OCI-LY7 (cell line): ENCODE data around the gene CDKN1B. TPM values are rescaled to one million over a fixed set of nuclear protein-coding genes. Genes with fewer than 3 reads are reported as not detected.

ENCODE experiments used
- BruUV-seq: library from RNA; stranded (reverse); fragments of 400-500 nt; replicated peaks from 2 replicates; lab custom pipeline; 2021; lab: Mats Ljungman, UMichigan
- CTCF ChIA-PET: fragments of 300-600 bp; sonication (Branson Sonifier 250); formaldehyde crosslinking; loops from one replicate; lab custom pipeline; 2022; ENCODE audit warnings: antibody characterized with exemption; ENCODE audit not compliant: unreplicated experiment; lab: Charles Lee
- POLR2A ChIA-PET: fragments of 300-600 bp; sonication (Branson Sonifier 250); formaldehyde crosslinking; loops from one replicate; lab custom pipeline; 2022; ENCODE audit warnings: antibody characterized with exemption; lab: Charles Lee
- DNase-seq: peaks from one replicate; pipeline ENCODE4 v3.0.0-alpha.2; 2015; ENCODE audit warnings: low spot score
- H2AFZ ChIP-seq: fragments of 200-600 bp; sonication (generic), shearing (Covaris generic); 2 replicates; pipeline ENCODE4 v1.6.1; 2014; ENCODE audit warnings: mild to moderate bottlenecking, antibody characterized with exemption, low read length, moderate library complexity
- H3K27ac ChIP-seq: fragments of 200-600 bp; sonication (generic); 2 replicates; pipeline ENCODE4 v1.5.1; 2014; ENCODE audit warnings: mixed run types, low read depth, mild to moderate bottlenecking, moderate library complexity, low read length, inconsistent platforms; ENCODE audit not compliant: poor library complexity, severe bottlenecking
- H3K36me3 ChIP-seq: fragments of 200-600 bp; sonication (generic); 2 replicates; pipeline ENCODE4 v1.6.1; 2014; ENCODE audit warnings: mild to moderate bottlenecking, antibody characterized with exemption, low read length, moderate library complexity, mixed read lengths; ENCODE audit not compliant: insufficient read depth
- H3K4me1 ChIP-seq: fragments of 200-600 bp; sonication (generic); 2 replicates; pipeline ENCODE4 v1.5.1; 2014; ENCODE audit warnings: mild to moderate bottlenecking, low read length; ENCODE audit not compliant: insufficient read depth, poor library complexity, severe bottlenecking
- H3K4me2 ChIP-seq: fragments of 200-600 bp; sonication (generic); 2 replicates; pipeline ENCODE4 v1.6.1; 2014; ENCODE audit warnings: mild to moderate bottlenecking, low read length
- H3K4me3 ChIP-seq: fragments of 200-600 bp; sonication (generic); 2 replicates; pipeline ENCODE4 v1.5.1; 2014; ENCODE audit warnings: mild to moderate bottlenecking, low read depth, low read length; ENCODE audit not compliant: poor library complexity, severe bottlenecking
- H3K79me2 ChIP-seq: fragments of 200-600 bp; sonication (generic); 2 replicates; pipeline ENCODE4 v1.6.1; 2016; ENCODE audit warnings: low read depth, mild to moderate bottlenecking, low read length, moderate library complexity, mixed read lengths; ENCODE audit not compliant: insufficient read depth
- H3K9me2 ChIP-seq: fragments of 200-600 bp; sonication (generic); 2 replicates; pipeline ENCODE4 v1.6.1; 2016; ENCODE audit warnings: mild to moderate bottlenecking, low read length, mixed read lengths; ENCODE audit not compliant: insufficient read depth
- H3K9me3 ChIP-seq: fragments of 200-600 bp; sonication (generic); 2 replicates; pipeline ENCODE4 v1.6.1; 2014; ENCODE audit warnings: mild to moderate bottlenecking, mixed run types, low read length, mixed read lengths
- H4K20me1 ChIP-seq: fragments of 200-600 bp; sonication (generic); 2 replicates; pipeline ENCODE4 v1.6.1; 2014; ENCODE audit warnings: mild to moderate bottlenecking, antibody characterized with exemption, low read length, moderate library complexity, mixed read lengths; ENCODE audit not compliant: insufficient read depth
- CTCF ChIP-seq: fragments of 200-600 bp; sonication (generic); conservative IDR thresholded peaks from 2 replicates; pipeline ENCODE4 v1.5.1; 2014; ENCODE audit warnings: mild to moderate bottlenecking, antibody characterized with exemption, low read length, moderate library complexity, mixed read lengths
- EZH2phosphoT487 ChIP-seq: fragments of 200-600 bp; sonication (generic); IDR thresholded peaks from 2 replicates; pipeline ENCODE4 v1.6.1; 2018; ENCODE audit warnings: low read depth, borderline replicate concordance, mild to moderate bottlenecking, mixed run types, antibody characterized with exemption, low read length, moderate library complexity, mixed read lengths
- intact Hi-C: fragments of 100-400 bp; cut with micrococcal nuclease; formaldehyde crosslinking; loops from one replicate; pipeline ENCODE4 v1.10.0; 2022; ENCODE audit not compliant: unreplicated experiment
- total RNA-seq, 2 experiments: library from RNA; depleted of rRNA in 1 of 2; stranded (reverse); fragments of >200 nt in 1 of 2; shearing (Covaris generic) in 1 of 2; gene quantifications; 2 replicates each; pipeline ENCODE4 v1.2.3, GENCODE V29; 2014 to 2022

Gene CDKN1B
- total RNA-seq, 2 experiments from 2014 or later, result 45.3 to 59.4 TPM

- no peak for DNase-seq
- no peaks in the 10 kb centered on the region for H3K4me1 ChIP-seq
- POLR2A ChIA-PET, result no interaction called here
- TF ChIP-seq EZH2phosphoT487 (no peak), CTCF (no peak)
- H3K36me3 ChIP-seq, result no peaks in the 10 kb centered on the region
- no peaks in the 10 kb centered on the region for H3K9me2 ChIP-seq
- H3K9me3 ChIP-seq, result no peaks in the 10 kb centered on the region
- no peak overlapping the region for H3K4me2 ChIP-seq
- CTCF ChIA-PET, result no interaction called here
- H2AFZ ChIP-seq, result no peak overlapping the region
- H3K4me3 ChIP-seq, result no peak overlapping the region
- intact Hi-C loops, result no loop called here
- H4K20me1 ChIP-seq, result no peaks in the 10 kb centered on the region
- BruUV-seq, result no TSS peak
- no peak overlapping the region for H3K27ac ChIP-seq
- no peaks in the 10 kb centered on the region for H3K79me2 ChIP-seq
Observed at GRCh38 chr12:12669020-12669419, 48.1 kb upstream of the CDKN1B start.

- no peak overlapping the region for H3K4me3 ChIP-seq
- intact Hi-C loops, result no loop called here
- no peak overlapping the region for H3K4me2 ChIP-seq
- no peaks in the 10 kb centered on the region for H4K20me1 ChIP-seq
- H3K79me2 ChIP-seq, result no peaks in the 10 kb centered on the region
- no peaks in the 10 kb centered on the region for H3K9me3 ChIP-seq
- no peaks in the 10 kb centered on the region for H3K9me2 ChIP-seq
- ChIA-PET POLR2A (interaction anchor here (0.6 to 1.0 kb wide), 2 partner anchors 9 to 67 kb away, joined by 3 to 4 read pairs; no protein-coding TSS in a partner anchor), CTCF (no interaction called here)
- no TSS peak for BruUV-seq
- H2AFZ ChIP-seq, result no peak overlapping the region
- no peak overlapping the region for H3K27ac ChIP-seq
- H3K4me1 ChIP-seq, result no peaks in the 10 kb centered on the region
- H3K36me3 ChIP-seq, result no peaks in the 10 kb centered on the region
- TF ChIP-seq CTCF, result no peak
- no peak for TF ChIP-seq EZH2phosphoT487
- DNase-seq, result no peak
Observed at GRCh38 chr12:12671850-12672660, 45.1 kb upstream of the CDKN1B start.

- no peak overlapping the region for H3K4me3 ChIP-seq
- no peak overlapping the region for H2AFZ ChIP-seq
- no peaks in the 10 kb centered on the region for H3K79me2 ChIP-seq
- H3K4me2 ChIP-seq, result no peak overlapping the region
- no peaks in the 10 kb centered on the region for H3K9me3 ChIP-seq
- BruUV-seq, result no TSS peak
- no peaks in the 10 kb centered on the region for H3K4me1 ChIP-seq
- no peak overlapping the region for H3K27ac ChIP-seq
- H3K36me3 ChIP-seq, result no peaks in the 10 kb centered on the region
- intact Hi-C loops, result no loop called here
- no peaks in the 10 kb centered on the region for H4K20me1 ChIP-seq
- TF ChIP-seq EZH2phosphoT487, result no peak
- no peak for TF ChIP-seq CTCF
- CTCF ChIA-PET, result no interaction called here
- no peak for DNase-seq
- H3K9me2 ChIP-seq, result no peaks in the 10 kb centered on the region
- POLR2A ChIA-PET, result no interaction called here
Observed at GRCh38 chr12:12673296-12673695, 43.9 kb upstream of the CDKN1B start.
